Ishikawa (cell line): ENCODE measurements around the gene SLC11A1.

Source experiments
- CEBPB ChIP-seq: IDR thresholded peaks from 2 replicates; pipeline ENCODE4 v1.6.1; 2012
- CREB1 ChIP-seq: IDR thresholded peaks from 2 replicates; pipeline ENCODE4 v1.6.1; 2012; ENCODE audit warnings: low read depth
- EGR1 ChIP-seq: IDR thresholded peaks from 2 replicates; pipeline ENCODE4 v1.6.1; 2012
- EP300 ChIP-seq: IDR thresholded peaks from 2 replicates; pipeline ENCODE4 v1.6.1; 2012; ENCODE audit warnings: borderline replicate concordance
- FOXM1 ChIP-seq: IDR thresholded peaks from 2 replicates; pipeline ENCODE4 v1.6.1; 2012; ENCODE audit warnings: low read depth, borderline replicate concordance
- MAX ChIP-seq: IDR thresholded peaks from 2 replicates; pipeline ENCODE4 v1.6.1; 2012
- NFIC ChIP-seq: IDR thresholded peaks from 2 replicates; pipeline ENCODE4 v1.6.1; 2012
- RAD21 ChIP-seq: IDR thresholded peaks from 2 replicates; pipeline ENCODE4 v1.6.1; 2012; ENCODE audit warnings: low read depth
- REST ChIP-seq: IDR thresholded peaks from 2 replicates; pipeline ENCODE4 v1.6.1; 2012; ENCODE audit warnings: low read depth, mild to moderate bottlenecking
- TAF1 ChIP-seq: IDR thresholded peaks from 2 replicates; pipeline ENCODE4 v1.6.1; 2012; ENCODE audit warnings: low read depth, mild to moderate bottlenecking
- TCF12 ChIP-seq: IDR thresholded peaks from 2 replicates; pipeline ENCODE4 v1.6.1; 2012; ENCODE audit warnings: low read depth
- TEAD4 ChIP-seq: IDR thresholded peaks from 2 replicates; pipeline ENCODE4 v1.6.1; 2012
- USF1 ChIP-seq: IDR thresholded peaks from 2 replicates; pipeline ENCODE4 v1.6.1; 2012
- YY1 ChIP-seq: IDR thresholded peaks from 2 replicates; pipeline ENCODE4 v1.6.1; 2012; ENCODE audit warnings: low read depth
- ZBTB7A ChIP-seq: IDR thresholded peaks from 2 replicates; pipeline ENCODE4 v1.6.1; 2012; ENCODE audit warnings: low read depth

The SLC11A1 gene

GRCh38 chr2:218381916-218382366 is at the start of gene SLC11A1:
Gene SLC11A1 (plus strand): TSS chr2:218382273. CDS start chr2:218382369, 96 bp downstream.
- TF ChIP-seq CEBPB (no peak), TCF12 (no peak), ZBTB7A (no peak), EP300 (no peak)

- TF ChIP-seq FOXM1 (no peak), USF1 (no peak), RAD21 (no peak), REST (no peak), CEBPB (no peak), EP300 (no peak), TEAD4 (no peak), ZBTB7A (no peak), CREB1 (no peak), TAF1 (no peak), TCF12 (no peak)
Measured at GRCh38 chr2:218332288-218332687, 49.8 kb upstream of the SLC11A1 start.

- no peak for TF ChIP-seq TCF12
- TF ChIP-seq TEAD4: no peak
- no peak for TF ChIP-seq NFIC
- no peak for TF ChIP-seq EP300
- no peak for TF ChIP-seq YY1
- no peak for TF ChIP-seq MAX
Measured at GRCh38 chr2:218332920-218333645, 49.0 kb upstream of the SLC11A1 start.

- TF ChIP-seq CREB1 (no peak), MAX (no peak), YY1 (no peak), TEAD4 (no peak), TCF12 (no peak), EP300 (no peak), TAF1 (no peak), CEBPB (no peak), ZBTB7A (no peak)
Measured at GRCh38 chr2:218334531-218334930, 47.5 kb upstream of the SLC11A1 start.

- TF ChIP-seq EGR1 (no peak), NFIC (no peak), CEBPB (no peak), RAD21 (no peak), ZBTB7A (no peak), TAF1 (no peak), REST (no peak), FOXM1 (no peak), CREB1 (no peak), EP300 (no peak), YY1 (no peak), TCF12 (no peak), MAX (no peak)
Measured at GRCh38 chr2:218340656-218341055, 41.4 kb upstream of the SLC11A1 start.

GRCh38 chr2:218341381-218341780 is 40.7 kb upstream of the SLC11A1 start:
- no peak for TF ChIP-seq ZBTB7A
- TF ChIP-seq MAX: no peak
- TF ChIP-seq TEAD4: no peak
- TF ChIP-seq EP300: no peak
- no peak for TF ChIP-seq EGR1
- TF ChIP-seq USF1: no peak
- no peak for TF ChIP-seq TAF1
- no peak for TF ChIP-seq CEBPB
- no peak for TF ChIP-seq TCF12
- TF ChIP-seq YY1: no peak
- TF ChIP-seq FOXM1: no peak
- no peak for TF ChIP-seq CREB1
- no peak for TF ChIP-seq NFIC
- TF ChIP-seq RAD21: no peak
- no peak for TF ChIP-seq REST
